Measurements from ENCODE around the gene CHRM5. TPM values are rescaled to one million over a fixed set of nuclear protein-coding genes. Genes with fewer than 3 reads are reported as not detected.

CHRM5 gene
- total and polyA plus RNA-seq, 9 of the 15 experiments (the other 6 are each of a cell fraction or from before 2014, with no cell fraction given): not detected

- TF ChIP-seq, protein P1, sequence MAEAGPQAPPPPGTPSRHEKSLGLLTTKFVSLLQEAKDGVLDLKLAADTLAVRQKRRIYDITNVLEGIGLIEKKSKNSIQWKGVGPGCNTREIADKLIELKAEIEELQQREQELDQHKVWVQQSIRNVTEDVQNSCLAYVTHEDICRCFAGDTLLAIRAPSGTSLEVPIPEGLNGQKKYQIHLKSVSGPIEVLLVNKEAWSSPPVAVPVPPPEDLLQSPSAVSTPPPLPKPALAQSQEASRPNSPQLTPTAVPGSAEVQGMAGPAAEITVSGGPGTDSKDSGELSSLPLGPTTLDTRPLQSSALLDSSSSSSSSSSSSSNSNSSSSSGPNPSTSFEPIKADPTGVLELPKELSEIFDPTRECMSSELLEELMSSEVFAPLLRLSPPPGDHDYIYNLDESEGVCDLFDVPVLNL (CRISPR knock-in tag; IDR thresholded peaks at IDR 0.05; ENCODE audit: low read depth): no peak
- no peak for TF ChIP-seq MTA2 (IDR thresholded peaks at IDR 0.05; ENCODE audit: low read depth)
- TF ChIP-seq ZNF354B (CRISPR knock-in tag; IDR thresholded peaks at IDR 0.05): no peak
- peak; percentile 85 for TF ChIP-seq CXXC5 (CRISPR knock-in tag; IDR thresholded peaks at IDR 0.05)
- TF ChIP-seq MBD2 (IDR thresholded peaks at IDR 0.05; ENCODE audit: borderline replicate concordance, low read depth): peak; percentile 88
- no peak for TF ChIP-seq HEY1 (CRISPR knock-in tag; IDR thresholded peaks at IDR 0.05; ENCODE audit: borderline replicate concordance)
- peak; percentile 89 for TF ChIP-seq ETV1 (tag; conservative IDR thresholded peaks at IDR 0.05; ENCODE audit: low read depth)
- no peak for TF ChIP-seq TRIM24 (IDR thresholded peaks at IDR 0.05)
- TF ChIP-seq, protein P2, sequence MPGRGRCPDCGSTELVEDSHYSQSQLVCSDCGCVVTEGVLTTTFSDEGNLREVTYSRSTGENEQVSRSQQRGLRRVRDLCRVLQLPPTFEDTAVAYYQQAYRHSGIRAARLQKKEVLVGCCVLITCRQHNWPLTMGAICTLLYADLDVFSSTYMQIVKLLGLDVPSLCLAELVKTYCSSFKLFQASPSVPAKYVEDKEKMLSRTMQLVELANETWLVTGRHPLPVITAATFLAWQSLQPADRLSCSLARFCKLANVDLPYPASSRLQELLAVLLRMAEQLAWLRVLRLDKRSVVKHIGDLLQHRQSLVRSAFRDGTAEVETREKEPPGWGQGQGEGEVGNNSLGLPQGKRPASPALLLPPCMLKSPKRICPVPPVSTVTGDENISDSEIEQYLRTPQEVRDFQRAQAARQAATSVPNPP (IDR thresholded peaks at IDR 0.05; ENCODE audit: borderline replicate concordance, insufficient read depth, insufficient read length): no peak
Observed at GRCh38 chr15:34101366-34102174, 133.3 kb downstream of the CHRM5 start, which contains the start of the genes EMC7 and PGBD4 (continued).

Measured in K562 (cell line).